GM12872 (cell line): ENCODE measurements around the gene IL1RAPL1.

Experiments used
- TF ChIP-seq, protein P1 (sequence below): IDR thresholded peaks from 3 replicates; pipeline ENCODE4 v1.5.1; 2011; ENCODE audit warnings: low read depth, mild to moderate bottlenecking, low read length, moderate library complexity; ENCODE audit not compliant: insufficient read depth

IL1RAPL1 gene

DNA sequence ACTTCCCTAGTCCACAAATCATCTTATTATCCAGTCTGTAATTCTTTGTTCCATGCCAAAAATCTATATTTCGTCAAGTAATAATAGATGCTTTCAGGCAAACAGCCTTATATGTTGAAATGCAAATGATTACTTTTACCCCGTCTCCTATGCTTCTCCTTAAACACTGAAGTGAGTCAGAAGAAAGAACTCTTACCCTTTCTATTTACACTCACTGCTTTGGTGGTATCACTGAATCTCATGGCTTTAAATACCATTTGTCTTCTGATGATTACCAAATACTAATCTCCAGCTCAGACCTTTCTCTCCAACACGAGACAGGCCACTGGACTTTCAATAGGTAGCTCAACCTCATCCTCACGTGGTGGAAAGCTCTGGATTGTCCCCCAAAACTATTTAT is 558.1 kb downstream of the IL1RAPL1 start:
- TF ChIP-seq, protein P1, sequence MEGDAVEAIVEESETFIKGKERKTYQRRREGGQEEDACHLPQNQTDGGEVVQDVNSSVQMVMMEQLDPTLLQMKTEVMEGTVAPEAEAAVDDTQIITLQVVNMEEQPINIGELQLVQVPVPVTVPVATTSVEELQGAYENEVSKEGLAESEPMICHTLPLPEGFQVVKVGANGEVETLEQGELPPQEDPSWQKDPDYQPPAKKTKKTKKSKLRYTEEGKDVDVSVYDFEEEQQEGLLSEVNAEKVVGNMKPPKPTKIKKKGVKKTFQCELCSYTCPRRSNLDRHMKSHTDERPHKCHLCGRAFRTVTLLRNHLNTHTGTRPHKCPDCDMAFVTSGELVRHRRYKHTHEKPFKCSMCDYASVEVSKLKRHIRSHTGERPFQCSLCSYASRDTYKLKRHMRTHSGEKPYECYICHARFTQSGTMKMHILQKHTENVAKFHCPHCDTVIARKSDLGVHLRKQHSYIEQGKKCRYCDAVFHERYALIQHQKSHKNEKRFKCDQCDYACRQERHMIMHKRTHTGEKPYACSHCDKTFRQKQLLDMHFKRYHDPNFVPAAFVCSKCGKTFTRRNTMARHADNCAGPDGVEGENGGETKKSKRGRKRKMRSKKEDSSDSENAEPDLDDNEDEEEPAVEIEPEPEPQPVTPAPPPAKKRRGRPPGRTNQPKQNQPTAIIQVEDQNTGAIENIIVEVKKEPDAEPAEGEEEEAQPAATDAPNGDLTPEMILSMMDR = no peak

GRCh38 chrX:29148511-29148910 is 561.3 kb downstream of the IL1RAPL1 start:
- TF ChIP-seq, protein P1 = no peak

GRCh38 chrX:29155286-29155685 is 568.0 kb downstream of the IL1RAPL1 start:
- TF ChIP-seq, protein P1 = no peak

DNA sequence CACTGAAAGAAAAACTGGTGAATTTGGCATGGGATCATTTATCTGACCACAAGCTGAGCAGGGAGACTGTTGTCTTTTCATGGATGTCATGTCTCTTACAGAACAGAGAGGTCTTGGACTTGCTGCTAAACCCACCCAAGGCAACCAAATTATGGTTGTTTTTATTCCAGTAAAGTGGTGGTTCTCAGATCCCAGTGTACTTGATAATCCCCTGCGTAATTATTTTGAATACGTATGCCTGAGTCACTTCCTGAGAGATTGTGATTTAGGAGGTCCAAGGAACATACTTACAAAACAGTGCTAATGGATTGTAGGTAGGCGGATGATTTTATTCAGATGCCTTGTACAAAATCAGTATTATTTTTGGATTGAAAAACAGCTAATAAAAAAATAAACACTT is 585.6 kb downstream of the IL1RAPL1 start:
- TF ChIP-seq, protein P1 = no peak

- TF ChIP-seq, protein P1 = no peak
Measured at GRCh38 chrX:29187264-29187663, 600.0 kb downstream of the IL1RAPL1 start.

GRCh38 chrX:29196501-29196900 is 609.3 kb downstream of the IL1RAPL1 start:
- TF ChIP-seq, protein P1 = no peak

DNA sequence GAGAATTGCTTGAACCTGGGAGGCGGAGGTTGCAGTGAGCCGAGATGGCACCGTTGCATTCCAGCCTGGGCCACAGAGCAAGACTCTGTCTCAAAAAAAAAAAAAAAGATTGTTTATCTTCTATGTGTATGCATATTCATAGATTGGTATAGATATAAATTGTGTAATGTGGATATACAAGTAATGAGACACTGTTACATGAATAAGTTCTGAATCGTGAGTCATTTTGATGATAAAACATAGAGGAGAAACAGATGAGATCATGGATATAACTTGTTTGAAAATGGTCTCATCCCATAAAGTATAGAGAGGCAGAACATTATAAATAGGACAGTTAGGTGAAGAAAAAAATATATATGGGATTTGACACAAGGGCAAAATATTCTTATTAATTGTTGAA is 628.0 kb downstream of the IL1RAPL1 start:
- TF ChIP-seq, protein P1 = no peak

- TF ChIP-seq, protein P1 = no peak
Measured at GRCh38 chrX:29225670-29226069, 638.4 kb downstream of the IL1RAPL1 start.
